ENCODE measurements around the gene LDOC1. TPM values are rescaled to one million over a fixed set of nuclear protein-coding genes. Genes with fewer than 3 reads are reported as not detected.

The LDOC1 gene
- total and polyA plus RNA-seq, 2 experiments from 2014 or later = 12.4 to 93.6 TPM

GRCh38 chrX:141201962-141202361 is 25.0 kb upstream of the LDOC1 start:
- H3K36me3 ChIP-seq (ENCODE audit: insufficient read depth) = no peaks in the 10 kb centered on the region
- H3K4me3 ChIP-seq = no peak overlapping the region
- Mint-ChIP-seq H3K27ac (no peak overlapping the region), H3K4me1 (peaks cover 2% of the 10 kb centered on the region; the same call in 1 of the 3 replicates), H3K4me3 (no peak overlapping the region), H3K9me3 (no peaks in the 10 kb centered on the region), H3K36me3 (ENCODE audit: low read depth) (no peaks in the 10 kb centered on the region), H3K27me3 (ENCODE audit: insufficient read depth, low read depth, poor library complexity) (no peaks in the 10 kb centered on the region)
- no peaks in the 10 kb centered on the region for H3F3A ChIP-seq (replicated peaks; ENCODE audit: low read depth)
- H2AFZ ChIP-seq = no peak overlapping the region
- H3K4me1 ChIP-seq (ENCODE audit: insufficient read depth) = no peaks in the 10 kb centered on the region
- DNase-seq (ENCODE audit: low spot score) (no peak), ATAC-seq (no peak)
- no peaks in the 10 kb centered on the region for H3K9me2 ChIP-seq (ENCODE audit: insufficient read depth)
- TF ChIP-seq JUNB (IDR thresholded peaks at IDR 0.05; ENCODE audit: unreplicated experiment) = no peak
- TF ChIP-seq REST (IDR thresholded peaks at IDR 0.05; ENCODE audit: unreplicated experiment) = no peak
- TF ChIP-seq NANOG (IDR thresholded peaks at IDR 0.05; ENCODE audit: borderline replicate concordance) = no peak
- no peak for TF ChIP-seq ZNF114 (CRISPR knock-in tag; IDR thresholded peaks at IDR 0.05)
- TF ChIP-seq ETS1 (IDR thresholded peaks at IDR 0.05) = no peak
- TF ChIP-seq POLR2AphosphoS5 (IDR thresholded peaks at IDR 0.05; ENCODE audit: low read depth) = no peak
- TF ChIP-seq EZH2phosphoT487 (IDR thresholded peaks at IDR 0.05; ENCODE audit: unreplicated experiment) = no peak
- TF ChIP-seq ZNF331 (CRISPR knock-in tag; IDR thresholded peaks at IDR 0.05; ENCODE audit: low read depth) = no peak
- TF ChIP-seq CREB1 (CRISPR knock-in tag; IDR thresholded peaks at IDR 0.05; ENCODE audit: low read depth) = no peak
- no peak for TF ChIP-seq ZNF462 (CRISPR knock-in tag; IDR thresholded peaks at IDR 0.05)
- no peak for TF ChIP-seq STAT1 (IDR thresholded peaks at IDR 0.05; ENCODE audit: unreplicated experiment)
- no peak for TF ChIP-seq EZH2 (IDR thresholded peaks at IDR 0.05; ENCODE audit: low read depth, unreplicated experiment)
- TF ChIP-seq CTCF (conservative IDR thresholded peaks at IDR 0.05; ENCODE audit: low read depth in 2 of 2) = no peak
- H4K20me1 ChIP-seq (replicated peaks; ENCODE audit: insufficient read depth) = no peaks in the 10 kb centered on the region
- H3K27ac ChIP-seq (ENCODE audit: low read depth) = no peak overlapping the region
- H3K79me2 ChIP-seq (replicated peaks; ENCODE audit: insufficient read depth) = no peaks in the 10 kb centered on the region
- H3K4me2 ChIP-seq = no peak overlapping the region
- no peaks in the 10 kb centered on the region for H3K27me3 ChIP-seq (ENCODE audit: insufficient read depth)
